ENCODE data around the gene GREM1. TPM values are rescaled to one million over a fixed set of nuclear protein-coding genes. Genes with fewer than 3 reads are reported as not detected.
A peak's percentile ranks its signal among the peaks of the same experiment; 100 is the strongest.

GREM1 gene
- total RNA-seq, 4 donors from 2014 or later: 0.44 to 7.8 (median 3.2) TPM; not detected in 1

DNA sequence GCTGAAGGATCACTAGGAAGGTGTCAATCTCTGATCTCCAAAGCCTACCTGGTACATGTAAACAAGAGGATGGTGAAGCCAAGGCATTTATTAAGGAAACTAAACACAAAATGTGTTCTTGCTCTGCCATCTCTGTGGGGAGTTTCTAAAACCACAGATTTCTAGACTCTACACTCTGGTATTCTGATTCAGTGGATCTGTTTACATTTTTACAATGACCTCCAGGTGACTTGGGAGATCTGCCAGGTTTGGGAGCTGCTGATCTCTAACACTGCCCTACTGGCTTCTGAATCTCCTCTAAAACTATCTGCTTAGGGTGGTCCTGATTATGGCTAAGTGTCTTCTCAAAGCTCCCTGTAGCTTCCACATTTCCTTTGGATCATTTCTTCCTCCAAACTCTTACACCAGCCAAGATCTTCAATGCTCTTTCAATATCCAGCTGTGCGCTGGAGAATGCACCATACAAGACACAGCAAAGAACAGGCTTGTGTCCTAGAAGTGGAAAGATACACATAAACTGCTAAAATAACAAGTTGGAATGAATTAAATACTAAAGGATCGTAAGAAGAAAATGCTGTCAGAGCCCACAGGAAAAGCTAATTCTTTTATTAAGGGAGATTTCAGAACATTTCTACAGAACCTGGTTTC, 72.7 kb downstream of the GREM1 start:
- Histone ChIP-seq H3K9me3 (no peaks in the 10 kb centered on the region), H3K27ac (no peak overlapping the region), H3K4me3 (replicated peaks in 1 of 3) (no peak overlapping the region), H3K27me3 (no peaks in the 10 kb centered on the region), H3K36me3 (no peaks in the 10 kb centered on the region), H3K4me1 (peaks cover 10% of the 10 kb centered on the region in 2 donors)
- DNase-seq: peak; percentile 16 to 29
- TF ChIP-seq POLR2A (IDR thresholded peaks at IDR 0.05) (no peak), CTCF (IDR thresholded peaks at IDR 0.05) (no peak)
- 86 to 94% methylated on average over 2 of the region's 2 CpGs for WGBS, 2 donors
- intact Hi-C loops (cut with DNase I): no loop called here

GRCh38 chr15:32792436-32792835, 74.6 kb downstream of the GREM1 start:
- Histone ChIP-seq H3K27ac (no peak overlapping the region), H3K9me3 (no peaks in the 10 kb centered on the region), H3K27me3 (no peaks in the 10 kb centered on the region), H3K4me1 (peaks cover 10% of the 10 kb centered on the region in 2 donors), H3K36me3 (no peaks in the 10 kb centered on the region), H3K4me3 (replicated peaks in 1 of 3) (no peak overlapping the region)
- intact Hi-C loops (cut with DNase I): no loop called here
- TF ChIP-seq POLR2A (IDR thresholded peaks at IDR 0.05): no peak
- TF ChIP-seq CTCF (IDR thresholded peaks at IDR 0.05): no peak
- 50 to 69% methylated on average over 2 of the region's 2 CpGs for WGBS, 2 donors
- no peak for DNase-seq

Other genes starting within 250 kb of the GREM1 start
- gene GOLGA8N, start 124.5 kb upstream of the GREM1 start, total RNA-seq: 100 to 1,000 TPM in 1 of 4 donors, 10 to 100 TPM in 3; 28.9 to 380 (median 80.8) TPM
- gene ARHGAP11A, start 102.5 kb upstream of the GREM1 start, total RNA-seq: 1 to 10 TPM; 2.0 to 8.2 (median 4.8) TPM
- 10 to 100 TPM in 2 of 4 donors, 1 to 10 TPM in 2; 2.7 to 11.8 (median 8.3) TPM for gene SCG5, start 76.3 kb upstream of the GREM1 start, total RNA-seq

Data from thyroid gland (tissue), 4 donors.